ENCODE data around the gene RSPH3. TPM values are rescaled to one million over a fixed set of nuclear protein-coding genes. Genes with fewer than 3 reads are reported as not detected.

Gene RSPH3
- total and polyA plus RNA-seq, 10 of the 15 experiments (the other 5 are each of a cell fraction or from before 2014, with no cell fraction given), result 0.40 to 3.5 (median 1.4) TPM

DNA sequence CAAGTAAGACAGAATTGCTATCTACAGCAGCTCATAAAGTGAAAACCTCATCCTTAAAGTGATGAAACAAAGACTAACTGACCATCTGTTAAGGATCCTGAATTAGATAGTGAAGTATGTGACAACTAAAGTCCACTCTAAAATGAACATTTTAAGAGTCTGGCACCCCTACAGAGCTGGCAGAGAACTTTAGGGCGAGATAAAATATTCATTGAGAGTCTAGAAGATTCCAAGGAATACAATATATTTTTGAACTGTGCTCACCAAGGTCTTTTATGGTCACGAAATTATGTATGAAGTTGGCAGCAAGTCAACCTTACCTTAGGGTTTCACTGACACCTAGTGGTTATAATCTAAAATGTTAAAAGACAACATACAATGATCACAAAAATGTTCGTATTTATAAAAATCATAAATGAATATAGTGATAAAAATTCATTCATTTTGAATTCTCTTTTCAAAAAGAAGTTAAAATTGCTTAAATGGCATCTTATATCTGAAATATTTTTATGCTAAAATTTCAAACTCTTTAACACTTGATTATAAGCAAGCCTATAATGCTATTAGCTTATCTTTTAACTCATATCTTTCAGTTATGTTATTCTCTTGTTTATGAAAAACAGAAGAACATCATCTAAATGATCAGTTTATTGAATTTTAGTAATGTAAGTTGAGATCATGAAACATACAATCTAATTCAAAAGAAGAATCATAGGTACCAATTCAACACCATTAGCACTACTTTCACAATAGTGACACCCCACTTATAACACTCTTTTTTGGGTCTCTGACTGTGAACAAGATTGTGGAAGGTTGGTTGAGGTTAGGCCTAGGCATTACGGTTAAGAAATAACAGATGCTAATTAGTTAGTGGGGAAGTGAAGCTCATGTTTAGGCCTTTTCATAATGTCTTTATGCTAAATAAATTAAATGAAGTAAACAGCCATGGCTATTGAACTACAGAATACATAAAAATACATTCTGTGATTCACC lies 27.5 kb downstream of the RSPH3 start:
- H3K4me2 ChIP-seq (ENCODE audit: control insufficient read depth, insufficient read depth), result no peak overlapping the region
- intact Hi-C loops (cut with micrococcal nuclease; ENCODE audit: unreplicated experiment), result loop anchor here (1.0 to 5.0 kb wide), 5 partner anchors 100 to 760 kb away; partner anchors contain the start of gene EZR
- ATAC-seq, result peak; percentile 85
- H4K20me1 ChIP-seq (ENCODE audit: control insufficient read depth, insufficient read depth), result no peaks in the 10 kb centered on the region
- ChIA-PET CTCF (interaction anchor here (0.6 to 7.3 kb wide), 52 partner anchors 11 to 796 kb away, joined by 3 to 127 read pairs (median 4); partner anchors contain the start of gene RSPH3), SMC1A (ENCODE audit: uncharacterized antibody, unreplicated experiment) (interaction anchor here (0.6 to 7.4 kb wide), 43 partner anchors 10 to 759 kb away, joined by 3 to 68 read pairs (median 4); no protein-coding TSS in a partner anchor), POLR2A (interaction anchor here (0.5 to 1.7 kb wide), 2 partner anchors 269 to 272 kb away, joined by 4 to 5 read pairs; no protein-coding TSS in a partner anchor), RAD21 (ENCODE audit: unreplicated experiment) (interaction anchor here (0.8 to 4.2 kb wide), 28 partner anchors 26 to 772 kb away, joined by 3 to 33 read pairs (median 4); partner anchors contain the start of gene RSPH3)
- H3K27me3 ChIP-seq (replicated peaks in 1 of 2; ENCODE audit: control insufficient read depth in 2 of 2, insufficient read depth in 2 of 2, low read length in 1 of 2), result no peaks in the 10 kb centered on the region
- H3K36me3 ChIP-seq (ENCODE audit: control insufficient read depth in 2 of 2, insufficient read depth in 2 of 2, low read length in 1 of 2), result no peaks in the 10 kb centered on the region
- H3K9ac ChIP-seq (ENCODE audit: control insufficient read depth, insufficient read depth, low read length), result no peak overlapping the region
- no peak overlapping the region for H3K27ac ChIP-seq (ENCODE audit: control insufficient read depth, insufficient read depth)
- no peaks in the 10 kb centered on the region for H3K4me1 ChIP-seq (ENCODE audit: control insufficient read depth, insufficient read depth, low read length)
- H3K4me3 ChIP-seq, result no peak overlapping the region
- H2AFZ ChIP-seq (ENCODE audit: control insufficient read depth, low read depth, low read length), result no peak overlapping the region
- WGBS (ENCODE audit: insufficient coverage, insufficient replicate concordance, low lambda C conversion rate, missing lambda C conversion rate), result 0% methylated on average over 4 of the region's 4 CpGs
- in situ Hi-C loops (cut with MboI), result loop anchor here (5.0 to 10.0 kb wide), 2 partner anchors 265 to 748 kb away; no protein-coding TSS in a partner anchor
- no peaks in the 10 kb centered on the region for H3K79me2 ChIP-seq (ENCODE audit: control insufficient read depth, insufficient read depth, low read length)
- no TSS peak for BruUV-seq (replicated peaks)
- peaks cover 1% of the 10 kb centered on the region; the same call in 1 of the 3 replicates for H3K9me3 ChIP-seq (replicated peaks; ENCODE audit: control insufficient read depth, insufficient read depth, low read length)
- DNase-seq (ENCODE audit: low read depth, low spot score), result peak; percentile 31
- peak; percentile 76 for FAIRE-seq
- TF ChIP-seq RAD21 (IDR thresholded peaks at IDR 0.05; ENCODE audit: insufficient read depth, low read depth, low read length) (peak; percentile 81), JUND (IDR thresholded peaks at IDR 0.05; ENCODE audit: low read depth, low read length) (no peak), ZNF217 (IDR thresholded peaks at IDR 0.05) (no peak), MEF2B (IDR thresholded peaks at IDR 0.05; ENCODE audit: partially characterized antibody, poor library complexity, severe bottlenecking) (no peak), SREBF1 (IDR thresholded peaks at IDR 0.05; ENCODE audit: low read length) (no peak), TBL1XR1 (IDR thresholded peaks at IDR 0.05; ENCODE audit: low read depth, low read length) (no peak), BACH1 (IDR thresholded peaks at IDR 0.05; ENCODE audit: borderline replicate concordance) (no peak), EP300 (IDR thresholded peaks at IDR 0.05; ENCODE audit: borderline replicate concordance in 1 of 2, control insufficient read depth in 1 of 2, low read depth in 2 of 2, low read length in 2 of 2) (no peak), HDAC6 (IDR thresholded peaks at IDR 0.05; ENCODE audit: unreplicated experiment) (no peak), CEBPB (IDR thresholded peaks at IDR 0.05; ENCODE audit: borderline replicate concordance in 1 of 2, low read depth in 2 of 2, low read length in 2 of 2) (no peak)
- TF ChIP-seq, protein P1, sequence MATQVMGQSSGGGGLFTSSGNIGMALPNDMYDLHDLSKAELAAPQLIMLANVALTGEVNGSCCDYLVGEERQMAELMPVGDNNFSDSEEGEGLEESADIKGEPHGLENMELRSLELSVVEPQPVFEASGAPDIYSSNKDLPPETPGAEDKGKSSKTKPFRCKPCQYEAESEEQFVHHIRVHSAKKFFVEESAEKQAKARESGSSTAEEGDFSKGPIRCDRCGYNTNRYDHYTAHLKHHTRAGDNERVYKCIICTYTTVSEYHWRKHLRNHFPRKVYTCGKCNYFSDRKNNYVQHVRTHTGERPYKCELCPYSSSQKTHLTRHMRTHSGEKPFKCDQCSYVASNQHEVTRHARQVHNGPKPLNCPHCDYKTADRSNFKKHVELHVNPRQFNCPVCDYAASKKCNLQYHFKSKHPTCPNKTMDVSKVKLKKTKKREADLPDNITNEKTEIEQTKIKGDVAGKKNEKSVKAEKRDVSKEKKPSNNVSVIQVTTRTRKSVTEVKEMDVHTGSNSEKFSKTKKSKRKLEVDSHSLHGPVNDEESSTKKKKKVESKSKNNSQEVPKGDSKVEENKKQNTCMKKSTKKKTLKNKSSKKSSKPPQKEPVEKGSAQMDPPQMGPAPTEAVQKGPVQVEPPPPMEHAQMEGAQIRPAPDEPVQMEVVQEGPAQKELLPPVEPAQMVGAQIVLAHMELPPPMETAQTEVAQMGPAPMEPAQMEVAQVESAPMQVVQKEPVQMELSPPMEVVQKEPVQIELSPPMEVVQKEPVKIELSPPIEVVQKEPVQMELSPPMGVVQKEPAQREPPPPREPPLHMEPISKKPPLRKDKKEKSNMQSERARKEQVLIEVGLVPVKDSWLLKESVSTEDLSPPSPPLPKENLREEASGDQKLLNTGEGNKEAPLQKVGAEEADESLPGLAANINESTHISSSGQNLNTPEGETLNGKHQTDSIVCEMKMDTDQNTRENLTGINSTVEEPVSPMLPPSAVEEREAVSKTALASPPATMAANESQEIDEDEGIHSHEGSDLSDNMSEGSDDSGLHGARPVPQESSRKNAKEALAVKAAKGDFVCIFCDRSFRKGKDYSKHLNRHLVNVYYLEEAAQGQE (IDR thresholded peaks at IDR 0.05; ENCODE audit: low read depth, low read length), result no peak
- TF ChIP-seq, protein P2, sequence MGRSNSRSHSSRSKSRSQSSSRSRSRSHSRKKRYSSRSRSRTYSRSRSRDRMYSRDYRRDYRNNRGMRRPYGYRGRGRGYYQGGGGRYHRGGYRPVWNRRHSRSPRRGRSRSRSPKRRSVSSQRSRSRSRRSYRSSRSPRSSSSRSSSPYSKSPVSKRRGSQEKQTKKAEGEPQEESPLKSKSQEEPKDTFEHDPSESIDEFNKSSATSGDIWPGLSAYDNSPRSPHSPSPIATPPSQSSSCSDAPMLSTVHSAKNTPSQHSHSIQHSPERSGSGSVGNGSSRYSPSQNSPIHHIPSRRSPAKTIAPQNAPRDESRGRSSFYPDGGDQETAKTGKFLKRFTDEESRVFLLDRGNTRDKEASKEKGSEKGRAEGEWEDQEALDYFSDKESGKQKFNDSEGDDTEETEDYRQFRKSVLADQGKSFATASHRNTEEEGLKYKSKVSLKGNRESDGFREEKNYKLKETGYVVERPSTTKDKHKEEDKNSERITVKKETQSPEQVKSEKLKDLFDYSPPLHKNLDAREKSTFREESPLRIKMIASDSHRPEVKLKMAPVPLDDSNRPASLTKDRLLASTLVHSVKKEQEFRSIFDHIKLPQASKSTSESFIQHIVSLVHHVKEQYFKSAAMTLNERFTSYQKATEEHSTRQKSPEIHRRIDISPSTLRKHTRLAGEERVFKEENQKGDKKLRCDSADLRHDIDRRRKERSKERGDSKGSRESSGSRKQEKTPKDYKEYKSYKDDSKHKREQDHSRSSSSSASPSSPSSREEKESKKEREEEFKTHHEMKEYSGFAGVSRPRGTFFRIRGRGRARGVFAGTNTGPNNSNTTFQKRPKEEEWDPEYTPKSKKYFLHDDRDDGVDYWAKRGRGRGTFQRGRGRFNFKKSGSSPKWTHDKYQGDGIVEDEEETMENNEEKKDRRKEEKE (IDR thresholded peaks at IDR 0.05), result no peak

Measured in GM12878 (cell line).